Right lobe of liver (tissue), 4 donors: ENCODE measurements around the gene RARRES2.

Source experiments
- POLR2A ChIP-seq: fragments of 450-650 bp; IDR thresholded peaks from one replicate; pipeline ENCODE4 v1.6.1; 2017; ENCODE audit warnings: antibody characterized with exemption, mild to moderate bottlenecking
- TF ChIP-seq, protein P1 (sequence below), 4 donors: fragments of 200-600 bp in 3 of 4; fragments of 450-650 bp in 1 of 4; IDR thresholded peaks; one replicate each; pipeline versions ENCODE4 v1.5.1 to v1.8.0; 2016 to 2022; ENCODE audit warnings: antibody characterized with exemption in 4 of 4, mild to moderate bottlenecking in 2 of 4
- donor health status: DM: no; HTN: no; CAD: no.
- donor health status: DM: no; HTN: no; CAD: no.
- donor health status: DM: no; HTN: yes; CAD: no.

DNA sequence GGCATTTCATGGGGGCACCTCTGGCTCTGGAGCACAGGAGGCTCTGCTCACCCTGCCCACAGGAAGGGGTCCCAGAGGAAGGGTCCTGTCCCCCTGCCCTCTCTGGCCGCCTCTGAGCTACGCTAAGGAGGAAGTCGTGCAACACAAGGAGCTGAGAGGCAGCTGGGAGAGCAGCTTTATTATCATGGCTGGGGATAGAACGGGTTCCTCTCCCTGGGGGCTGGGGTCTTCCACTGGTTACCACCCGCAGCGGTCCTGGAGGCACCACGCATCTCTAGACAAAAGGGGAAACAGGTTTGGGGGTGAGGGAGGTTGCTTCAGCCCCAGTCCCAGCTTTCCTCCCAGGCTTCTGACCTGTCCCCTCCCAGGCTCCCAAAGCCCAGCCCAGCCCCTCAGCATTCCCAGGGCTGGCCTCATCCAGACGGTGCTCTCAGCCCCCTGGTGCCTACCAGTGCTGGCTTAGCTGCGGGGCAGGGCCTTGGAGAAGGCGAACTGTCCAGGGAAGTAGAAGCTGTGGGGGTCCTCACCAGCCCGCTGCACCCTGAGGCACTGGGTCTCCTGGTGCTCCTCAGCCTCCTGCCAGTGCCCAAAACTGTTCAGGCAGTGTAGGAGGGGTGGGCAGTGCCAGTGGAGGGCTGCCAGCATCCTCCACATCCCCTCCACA, 3.1 kb downstream of the RARRES2 start:
- TF ChIP-seq, protein P1, sequence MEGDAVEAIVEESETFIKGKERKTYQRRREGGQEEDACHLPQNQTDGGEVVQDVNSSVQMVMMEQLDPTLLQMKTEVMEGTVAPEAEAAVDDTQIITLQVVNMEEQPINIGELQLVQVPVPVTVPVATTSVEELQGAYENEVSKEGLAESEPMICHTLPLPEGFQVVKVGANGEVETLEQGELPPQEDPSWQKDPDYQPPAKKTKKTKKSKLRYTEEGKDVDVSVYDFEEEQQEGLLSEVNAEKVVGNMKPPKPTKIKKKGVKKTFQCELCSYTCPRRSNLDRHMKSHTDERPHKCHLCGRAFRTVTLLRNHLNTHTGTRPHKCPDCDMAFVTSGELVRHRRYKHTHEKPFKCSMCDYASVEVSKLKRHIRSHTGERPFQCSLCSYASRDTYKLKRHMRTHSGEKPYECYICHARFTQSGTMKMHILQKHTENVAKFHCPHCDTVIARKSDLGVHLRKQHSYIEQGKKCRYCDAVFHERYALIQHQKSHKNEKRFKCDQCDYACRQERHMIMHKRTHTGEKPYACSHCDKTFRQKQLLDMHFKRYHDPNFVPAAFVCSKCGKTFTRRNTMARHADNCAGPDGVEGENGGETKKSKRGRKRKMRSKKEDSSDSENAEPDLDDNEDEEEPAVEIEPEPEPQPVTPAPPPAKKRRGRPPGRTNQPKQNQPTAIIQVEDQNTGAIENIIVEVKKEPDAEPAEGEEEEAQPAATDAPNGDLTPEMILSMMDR (IDR thresholded peaks at IDR 0.05): no peak
- TF ChIP-seq POLR2A: no peak
